ENCODE data around the gene STRADB. TPM values are rescaled to one million over a fixed set of nuclear protein-coding genes. Genes with fewer than 3 reads are reported as not detected.

The STRADB gene
- total and polyA plus RNA-seq, 4 donors, result 35.9 to 199 (median 67.3) TPM

- Histone ChIP-seq H3K4me1 (ENCODE audit: control insufficient read depth in 4 of 4, insufficient read depth in 4 of 4, low read length in 3 of 4) (peaks cover 5 to 15% (median 8%) of the 10 kb centered on the region in 4 donors), H3K36me3 (ENCODE audit: control insufficient read depth in 4 of 4, insufficient read depth in 3 of 4, low read depth in 1 of 4, low read length in 3 of 4) (no peaks in the 10 kb centered on the region), H3K27me3 (ENCODE audit: control insufficient read depth in 4 of 4, insufficient read depth in 4 of 4, low read length in 3 of 4) (no peaks in the 10 kb centered on the region), H3K9ac (ENCODE audit: low read depth in 1 of 2, low read length in 2 of 2) (no peak overlapping the region), H3K4me3 (ENCODE audit: low read depth in 1 of 3, low read length in 3 of 3) (no peak overlapping the region), H3K9me3 (ENCODE audit: control insufficient read depth in 4 of 4, low read length in 3 of 4) (no peaks in the 10 kb centered on the region), H3K27ac (ENCODE audit: low read depth in 1 of 2, low read length in 2 of 2) (no peak overlapping the region)
- WGBS, result 75% methylated on average over 2 of the region's 2 CpGs
- no peak for TF ChIP-seq HNF4A (conservative IDR thresholded peaks at IDR 0.05)
- no peak for DNase-seq (ENCODE audit: low spot score)
Measured at GRCh38 chr2:201407265-201407664, 44.3 kb upstream of the STRADB start.

GRCh38 chr2:201408931-201409330 is 42.6 kb upstream of the STRADB start:
- H3K4me1 ChIP-seq (ENCODE audit: control insufficient read depth in 4 of 4, insufficient read depth in 4 of 4, low read length in 3 of 4), result peaks cover 5 to 15% (median 8%) of the 10 kb centered on the region in 4 donors
- 95% methylated on average over 3 of the region's 3 CpGs for WGBS
- TF ChIP-seq MAX (IDR thresholded peaks at IDR 0.05) (no peak), GABPA (IDR thresholded peaks at IDR 0.05 in 1 of 2, conservative IDR thresholded peaks at IDR 0.05 in 1 of 2) (no peak), RXRA (IDR thresholded peaks at IDR 0.05) (no peak), NR2F2 (IDR thresholded peaks at IDR 0.05) (no peak), ZBTB33 (IDR thresholded peaks at IDR 0.05) (no peak), ATF3 (IDR thresholded peaks at IDR 0.05) (no peak), HNF4A (conservative IDR thresholded peaks at IDR 0.05) (no peak), HNF4G (IDR thresholded peaks at IDR 0.05) (no peak), JUND (IDR thresholded peaks at IDR 0.05) (no peak), REST (IDR thresholded peaks at IDR 0.05) (no peak), EGR1 (IDR thresholded peaks at IDR 0.05; ENCODE audit: low read depth in 2 of 2) (no peak), TAF1 (conservative IDR thresholded peaks at IDR 0.05) (no peak)

GRCh38 chr2:201411421-201411820 is 40.1 kb upstream of the STRADB start:
- peaks cover 2 to 14% (median 8%) of the 10 kb centered on the region in 4 donors for H3K4me1 ChIP-seq (ENCODE audit: control insufficient read depth in 4 of 4, insufficient read depth in 4 of 4, low read length in 3 of 4)
- H3K27me3 ChIP-seq (ENCODE audit: control insufficient read depth in 4 of 4, insufficient read depth in 4 of 4, low read length in 3 of 4), result no peaks in the 10 kb centered on the region
- H3K36me3 ChIP-seq (ENCODE audit: control insufficient read depth in 4 of 4, insufficient read depth in 3 of 4, low read depth in 1 of 4, low read length in 3 of 4), result no peaks in the 10 kb centered on the region
- no peaks in the 10 kb centered on the region for H3K9me3 ChIP-seq (ENCODE audit: control insufficient read depth in 4 of 4, low read length in 3 of 4)
- no peak overlapping the region for H3K9ac ChIP-seq (ENCODE audit: low read depth in 1 of 2, low read length in 2 of 2)
- DNase-seq (ENCODE audit: low spot score), result no peak
- no peak overlapping the region for H3K4me3 ChIP-seq (ENCODE audit: low read depth in 1 of 3, low read length in 3 of 3)
- H3K27ac ChIP-seq (ENCODE audit: low read depth in 1 of 2, low read length in 2 of 2), result no peak overlapping the region
- TF ChIP-seq GABPA (IDR thresholded peaks at IDR 0.05 in 1 of 2, conservative IDR thresholded peaks at IDR 0.05 in 1 of 2) (no peak), HNF4A (conservative IDR thresholded peaks at IDR 0.05) (no peak), ATF3 (IDR thresholded peaks at IDR 0.05) (no peak), REST (IDR thresholded peaks at IDR 0.05) (no peak), ZBTB33 (IDR thresholded peaks at IDR 0.05) (no peak), JUND (IDR thresholded peaks at IDR 0.05) (no peak)

More at GRCh38 chr2:201408931-201409330, 42.6 kb upstream of the STRADB start:
- Histone ChIP-seq H3K36me3 (ENCODE audit: control insufficient read depth in 4 of 4, insufficient read depth in 3 of 4, low read depth in 1 of 4, low read length in 3 of 4) (no peaks in the 10 kb centered on the region), H3K9me3 (ENCODE audit: control insufficient read depth in 4 of 4, low read length in 3 of 4) (no peaks in the 10 kb centered on the region), H3K27ac (ENCODE audit: low read depth in 1 of 2, low read length in 2 of 2) (no peak overlapping the region), H3K4me3 (ENCODE audit: low read depth in 1 of 3, low read length in 3 of 3) (no peak overlapping the region), H3K9ac (ENCODE audit: low read depth in 1 of 2, low read length in 2 of 2) (no peak overlapping the region), H3K27me3 (ENCODE audit: control insufficient read depth in 4 of 4, insufficient read depth in 4 of 4, low read length in 3 of 4) (no peaks in the 10 kb centered on the region)
- no peak for DNase-seq (ENCODE audit: low spot score)
